GM19043 (cell line): ENCODE results near the gene ZKSCAN5.
A peak's percentile ranks its signal among the peaks of the same experiment; 100 is the strongest.
"Not testable (repeated sequence)": the region's sequence is repeated elsewhere in the genome, so short reads cannot be mapped to it uniquely, and the experiment has no call there.

Experiments used
- ATAC-seq: cut with Tn5 transposase; IDR thresholded peaks from one replicate; pipeline ENCODE4 v1.9.1; 2021; ENCODE audit warnings: low read depth; ENCODE audit not compliant: unreplicated experiment

The ZKSCAN5 gene

DNA sequence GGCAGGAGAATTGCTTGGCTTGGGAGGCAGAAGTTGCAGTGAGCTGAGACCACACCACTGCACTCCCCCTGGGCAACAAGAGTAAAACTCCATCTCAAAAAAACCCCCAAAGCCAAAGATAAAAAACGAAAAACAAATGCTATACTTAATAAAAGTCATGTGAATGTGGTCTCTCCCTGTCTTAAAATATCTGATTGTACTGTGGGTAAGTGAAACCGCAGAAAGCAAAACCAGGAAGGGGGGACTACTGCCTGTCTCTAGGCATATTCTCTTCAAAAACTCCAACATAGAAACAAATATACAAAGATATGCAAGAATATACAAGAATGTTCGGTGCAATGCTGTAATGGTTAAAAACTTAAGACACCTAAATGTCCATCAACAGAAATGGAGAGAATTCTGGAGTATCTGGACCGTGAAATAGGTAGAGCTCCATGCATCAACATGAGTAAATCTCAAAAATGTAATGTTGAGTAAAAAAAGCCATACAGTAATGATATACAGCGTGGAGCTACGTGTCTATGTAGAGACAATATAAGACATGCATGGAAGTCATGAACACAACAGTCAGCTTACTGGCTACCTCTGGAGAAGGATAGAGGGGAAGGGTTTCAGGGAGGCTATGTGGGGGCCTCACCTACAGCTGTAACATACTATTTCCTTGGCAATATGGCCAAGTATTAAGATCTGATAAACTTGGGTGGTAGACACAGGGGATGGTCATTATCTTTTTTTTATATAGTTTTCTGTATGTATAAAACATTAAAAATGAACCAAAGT lies 6.5 kb upstream of the ZKSCAN5 start:
- no peak for ATAC-seq

DNA sequence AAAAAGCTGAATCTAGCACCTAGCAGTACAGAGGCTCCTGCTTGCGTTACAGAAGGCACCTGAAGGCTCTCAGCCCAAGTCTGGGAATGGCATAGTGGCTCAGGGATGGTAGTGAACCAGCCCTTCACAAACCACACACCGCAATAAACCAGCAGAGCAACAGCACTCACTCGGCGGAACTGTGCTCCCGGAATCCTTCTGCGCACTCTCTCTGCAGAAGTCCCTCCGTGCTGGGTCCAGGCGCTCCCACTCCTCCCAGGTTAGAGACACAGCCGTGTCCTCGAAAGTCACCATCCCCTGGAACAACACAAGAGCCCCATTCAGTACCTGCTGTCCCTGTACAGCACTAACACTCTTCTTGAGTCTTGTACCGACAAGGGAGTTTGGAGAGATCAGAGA lies 5.9 kb upstream of the ZKSCAN5 start:
- no peak for ATAC-seq

DNA sequence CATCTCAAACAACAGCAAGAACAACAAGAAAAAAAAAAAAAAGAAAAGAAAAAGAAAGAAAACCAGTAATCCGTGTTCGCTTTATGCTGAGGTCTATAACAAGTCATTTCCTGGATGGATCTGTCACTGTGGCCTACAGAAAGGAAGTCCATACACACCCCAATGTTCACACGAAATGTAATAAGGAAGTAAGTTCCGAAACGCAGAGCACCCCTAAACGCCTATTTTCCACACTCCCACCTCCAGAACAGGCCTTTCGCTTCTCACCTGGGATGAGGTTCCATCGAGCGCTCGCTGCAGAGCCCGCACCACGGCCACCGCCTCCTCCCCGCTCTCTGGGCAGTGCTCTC lies 5.1 kb upstream of the ZKSCAN5 start:
- ATAC-seq: no peak

DNA sequence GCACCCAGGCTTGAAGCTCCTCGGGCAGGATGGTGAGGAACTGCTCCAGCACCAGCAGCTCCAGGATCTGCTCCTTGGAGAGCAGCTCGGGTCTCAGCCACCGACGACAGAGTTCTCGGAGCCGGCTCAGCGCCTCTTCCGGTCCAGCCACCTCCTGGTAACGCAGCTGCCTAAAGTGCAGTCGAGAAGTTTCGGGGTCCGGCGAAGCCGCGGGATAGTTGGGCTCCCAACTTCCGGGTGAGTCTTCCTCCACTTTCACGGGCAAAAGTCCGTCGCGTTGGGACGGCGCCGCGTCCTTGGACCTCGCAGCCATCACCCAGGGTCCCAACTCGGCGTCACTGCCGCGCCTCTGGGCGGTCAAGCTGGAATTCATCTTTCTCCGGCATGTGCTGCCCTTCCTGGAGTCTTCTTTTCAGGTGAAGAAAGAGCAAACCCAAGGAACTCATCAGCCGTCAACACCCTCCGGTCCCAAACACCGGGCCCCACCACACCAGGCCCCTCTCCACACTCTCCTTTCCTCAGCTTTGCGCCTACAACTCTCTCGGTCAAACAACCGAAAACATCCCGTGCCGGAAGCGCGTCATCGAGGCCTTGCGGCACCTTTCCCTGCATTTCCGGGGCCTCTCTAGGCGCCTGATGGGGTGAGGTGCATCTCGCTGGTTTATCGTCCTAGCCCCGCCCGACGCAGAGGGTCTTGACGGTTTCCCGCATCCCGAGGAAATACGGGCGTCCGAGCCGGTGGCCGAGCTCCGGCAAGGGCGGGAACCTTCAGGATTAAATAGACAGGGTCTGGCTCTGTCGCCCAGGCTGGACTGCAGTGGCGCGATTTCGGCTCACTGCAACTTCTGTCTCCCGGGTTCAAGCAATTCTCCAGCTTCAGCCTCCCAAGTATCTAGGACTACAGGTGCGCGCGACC lies 4.5 kb upstream of the ZKSCAN5 start, which contains the start of gene ZNF394:
Gene ZNF394, minus strand, starts transcription at position 561 of the 916 bp plus-strand sequence. Its CDS starts 188 bp downstream, at position 373.
- ATAC-seq: peak; percentile 41

DNA sequence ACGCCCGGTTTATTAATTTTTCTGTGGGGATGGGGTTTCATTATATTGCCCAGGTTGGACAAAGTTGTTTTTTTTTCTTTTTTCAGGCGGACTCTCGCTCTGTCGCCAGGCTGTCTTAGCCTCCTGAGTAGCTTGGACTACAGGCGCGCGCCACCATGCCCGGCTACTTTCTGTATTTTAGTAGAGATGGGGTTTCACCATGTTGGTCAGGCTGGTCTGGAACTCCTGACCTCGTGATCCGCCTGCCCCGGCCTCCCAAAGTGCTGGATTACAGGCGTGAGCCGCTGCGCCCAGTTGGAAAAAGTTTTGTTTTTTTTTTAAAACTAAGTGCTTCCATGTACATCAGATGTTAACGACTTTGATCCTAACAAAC lies 3.8 kb upstream of the ZKSCAN5 start:
- no peak for ATAC-seq

GRCh38 chr7:99501236-99501635 lies 3.2 kb upstream of the ZKSCAN5 start:
- ATAC-seq: not testable (repeated sequence)

DNA sequence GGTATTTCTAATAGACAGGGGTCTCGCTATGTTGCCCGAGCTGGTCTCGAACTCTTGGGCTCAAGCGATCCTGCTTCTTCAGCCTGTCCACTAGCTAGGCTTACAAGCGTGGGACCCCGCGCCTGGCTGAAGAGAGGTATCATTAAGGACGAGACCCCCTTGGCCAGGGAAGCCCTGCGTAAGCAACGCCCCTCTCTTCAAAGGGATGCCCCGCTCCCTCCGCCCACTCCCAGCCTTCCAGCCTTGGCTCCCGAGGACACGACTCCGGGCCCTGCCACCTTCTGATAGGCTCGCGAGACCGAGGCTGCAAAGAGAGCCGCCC lies 220 bp upstream of the ZKSCAN5 start:
- ATAC-seq: no peak

- peak; percentile 7 for ATAC-seq
Observed at GRCh38 chr7:99505324-99505662, 831 bp downstream of the ZKSCAN5 start.

DNA sequence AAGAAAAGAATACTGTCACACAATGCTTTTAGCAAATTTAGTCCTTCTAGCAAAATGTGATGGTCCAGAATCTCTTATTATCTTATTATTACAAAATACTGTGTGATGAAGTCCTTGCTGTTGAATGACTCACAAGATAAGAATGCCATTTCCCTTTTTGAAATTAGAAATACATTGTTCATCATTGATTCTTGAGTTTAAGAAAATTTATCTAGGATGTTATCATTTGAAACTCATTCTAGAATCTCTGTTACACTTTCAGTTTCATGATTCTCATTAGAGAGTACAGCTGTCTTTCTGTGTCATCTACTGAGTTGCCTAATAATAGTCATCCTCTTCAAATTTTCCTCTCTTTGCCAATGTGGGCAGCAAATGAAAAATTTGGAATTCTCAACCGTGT lies 9.6 kb downstream of the ZKSCAN5 start:
- no peak for ATAC-seq

DNA sequence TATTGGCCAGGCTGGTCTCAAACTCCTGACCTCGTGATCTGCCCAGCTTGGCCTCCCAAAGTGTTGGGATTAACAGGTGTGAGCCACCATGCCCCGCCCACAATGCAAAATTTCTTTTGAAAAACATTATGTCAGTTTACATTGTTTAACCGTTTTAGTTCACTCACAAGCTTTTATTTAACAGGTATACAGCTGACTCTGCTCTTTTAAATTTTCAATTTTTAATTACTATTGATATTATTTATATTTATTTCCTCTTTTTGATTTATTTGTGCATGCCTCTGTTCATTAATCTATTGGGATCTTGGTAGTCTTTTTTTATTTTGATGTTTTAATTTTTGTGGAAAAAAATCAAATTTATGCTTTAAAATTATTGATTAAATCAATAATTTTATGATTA lies 16.9 kb downstream of the ZKSCAN5 start:
- ATAC-seq: no peak

- ATAC-seq: no peak
Observed at GRCh38 chr7:99525713-99526440, 21.4 kb downstream of the ZKSCAN5 start.

DNA sequence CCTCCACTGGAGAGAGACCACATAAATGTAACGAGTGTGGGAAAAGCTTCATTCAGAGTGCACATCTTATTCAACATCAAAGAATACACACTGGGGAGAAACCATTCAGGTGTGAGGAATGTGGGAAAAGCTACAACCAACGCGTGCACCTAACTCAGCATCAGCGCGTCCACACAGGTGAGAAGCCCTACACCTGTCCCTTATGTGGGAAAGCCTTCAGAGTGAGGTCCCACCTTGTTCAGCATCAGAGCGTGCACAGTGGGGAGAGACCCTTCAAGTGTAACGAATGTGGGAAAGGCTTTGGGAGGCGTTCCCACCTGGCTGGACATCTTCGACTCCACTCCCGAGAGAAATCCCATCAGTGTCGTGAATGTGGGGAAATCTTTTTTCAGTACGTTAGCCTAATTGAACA lies 26.9 kb downstream of the ZKSCAN5 start:
- ATAC-seq: no peak

- no peak for ATAC-seq
Observed at GRCh38 chr7:99535667-99536066, 31.2 kb downstream of the ZKSCAN5 start.

DNA sequence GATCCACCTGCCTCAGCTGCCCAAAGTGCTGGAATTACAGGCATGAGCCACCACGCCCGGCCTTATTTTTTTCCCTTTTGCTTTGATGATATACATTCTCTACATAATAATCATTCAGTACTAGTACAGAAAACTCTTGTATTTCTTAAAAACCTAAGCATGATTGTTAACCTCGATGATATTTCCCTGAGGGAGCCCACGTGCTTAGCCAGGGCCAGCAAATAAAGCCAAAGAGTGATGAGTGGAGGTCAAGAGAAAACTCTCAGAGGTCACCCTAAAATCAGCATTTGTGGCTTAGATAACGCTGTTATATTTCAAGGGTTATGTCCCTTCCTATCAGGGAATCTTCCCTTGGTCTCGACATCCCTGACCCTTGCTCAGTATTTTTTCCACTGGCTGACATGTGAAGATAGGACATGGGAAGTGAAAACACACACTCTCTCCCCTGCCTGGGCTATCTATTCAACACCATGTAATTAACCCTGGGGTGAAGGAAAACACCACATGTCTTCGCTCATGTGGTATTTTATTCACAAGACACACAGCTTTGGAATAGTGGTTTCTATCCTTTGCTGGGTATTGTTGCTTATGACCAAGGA lies 34.9 kb downstream of the ZKSCAN5 start:
- ATAC-seq: no peak

- ATAC-seq: no peak
Observed at GRCh38 chr7:99540542-99540941, 36.1 kb downstream of the ZKSCAN5 start.

DNA sequence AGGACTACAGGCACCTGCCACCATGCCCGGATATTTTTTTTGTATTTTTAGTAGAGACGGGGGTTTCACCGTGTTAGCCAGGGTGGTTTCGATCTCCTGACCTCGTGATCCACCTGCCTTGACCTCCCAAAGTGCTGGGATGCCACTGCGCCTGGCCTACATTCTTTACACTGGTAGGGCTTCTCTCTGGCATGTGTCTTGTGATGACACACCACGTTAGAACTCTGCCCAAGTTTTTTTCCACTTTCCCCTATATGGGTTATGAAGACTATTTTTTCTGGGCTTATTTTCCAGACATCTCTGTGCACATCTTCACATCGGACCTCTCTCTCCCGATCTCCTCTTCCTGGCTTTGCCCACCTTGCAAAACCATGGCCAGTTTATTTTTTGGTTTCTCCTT lies 36.8 kb downstream of the ZKSCAN5 start:
- no peak for ATAC-seq

DNA sequence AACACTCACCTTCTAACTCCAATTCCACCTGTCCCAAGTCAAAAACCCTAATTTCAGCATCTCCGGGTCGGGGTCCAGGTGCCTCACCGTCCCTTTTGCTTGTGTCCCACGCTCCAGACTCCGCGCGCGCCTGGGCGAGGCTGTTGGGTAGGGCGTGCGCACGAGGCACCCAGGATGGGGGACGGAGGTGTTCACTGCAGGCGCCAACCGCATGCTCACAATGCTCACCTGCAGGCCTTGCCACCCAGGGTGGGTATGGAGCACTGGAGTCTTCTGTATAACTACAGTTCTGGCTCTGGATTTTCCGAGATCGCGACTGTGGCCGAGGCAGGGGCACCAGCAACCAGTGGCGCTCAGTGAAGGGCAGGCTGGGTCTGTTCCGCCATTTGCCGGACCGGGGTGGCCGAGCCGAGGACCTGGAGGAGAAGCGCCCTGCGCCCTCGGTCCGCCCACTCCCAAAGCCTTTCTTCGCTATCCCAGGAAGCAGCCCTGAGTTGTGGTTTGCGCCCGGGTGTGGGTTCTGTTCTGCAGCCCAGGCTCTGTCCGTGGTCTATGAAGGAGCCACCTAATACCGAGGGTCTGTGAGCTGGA lies 38.7 kb downstream of the ZKSCAN5 start:
- ATAC-seq: no peak

- ATAC-seq: no peak
Observed at GRCh38 chr7:99543916-99544315, 39.5 kb downstream of the ZKSCAN5 start.

GRCh38 chr7:99545308-99545707 lies 40.8 kb downstream of the ZKSCAN5 start:
- ATAC-seq: not testable (repeated sequence)

- ATAC-seq: not testable (repeated sequence)
Observed at GRCh38 chr7:99549545-99549944, 45.1 kb downstream of the ZKSCAN5 start.

DNA sequence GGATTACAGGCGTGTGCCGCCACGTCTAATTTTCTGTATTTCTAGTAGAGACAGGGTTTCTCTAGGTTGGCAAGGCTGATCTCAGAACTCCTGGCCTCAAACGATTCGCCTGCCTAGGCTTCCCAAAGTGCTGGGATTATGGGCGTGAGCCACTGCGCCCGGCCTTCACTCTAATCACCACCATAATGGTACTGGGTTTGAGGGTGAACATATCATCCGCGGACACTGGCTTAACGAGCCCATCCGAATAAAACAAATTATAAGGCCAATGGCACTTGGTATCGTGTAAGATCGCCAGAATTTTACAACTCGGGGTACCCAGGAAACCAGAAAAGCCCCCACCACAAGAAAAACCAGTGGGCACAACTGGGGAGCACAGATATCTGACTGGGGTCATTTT lies 46.9 kb downstream of the ZKSCAN5 start:
- ATAC-seq: no peak
